A673 (cell line): ENCODE measurements around the gene SECTM1. TPM values are rescaled to one million over a fixed set of nuclear protein-coding genes. Genes with fewer than 3 reads are reported as not detected.
"Not testable (repeated sequence)": the region's sequence is repeated elsewhere in the genome, so short reads cannot be mapped to it uniquely, and the experiment has no call there.

Source experiments
- BruUV-seq: library from RNA; stranded (reverse); fragments of 400-500 nt; replicated peaks from 2 replicates; lab custom pipeline; 2021; lab: Mats Ljungman, UMichigan
- CTCF ChIA-PET: fragments of 300-600 bp; sonication (Branson Sonifier 250); formaldehyde crosslinking; loops from one replicate; lab custom pipeline; 2022; ENCODE audit warnings: antibody characterized with exemption; lab: Charles Lee
- POLR2A ChIA-PET: fragments of 300-600 bp; sonication (Branson Sonifier 250); formaldehyde crosslinking; loops from one replicate; lab custom pipeline; 2022; ENCODE audit warnings: antibody characterized with exemption; ENCODE audit not compliant: low non-redundant PET; lab: Charles Lee
- DNase-seq: peaks from one replicate; pipeline ENCODE4 v3.0.0-alpha.2; 2015; ENCODE audit warnings: low spot score
- H3K27ac ChIP-seq: fragments of 200-600 bp; sonication (generic); 2 replicates; pipeline ENCODE4 v1.5.1; 2016; ENCODE audit warnings: mixed run types, low read depth, mild to moderate bottlenecking, mixed read lengths, antibody characterized with exemption, low read length; ENCODE audit not compliant: poor library complexity, severe bottlenecking
- H3K27me3 ChIP-seq: fragments of 200-600 bp; sonication (generic); replicated peaks from 2 replicates; pipeline ENCODE4 v1.6.1; 2017; ENCODE audit warnings: mixed run types, low read depth, mild to moderate bottlenecking, mixed read lengths, antibody characterized with exemption, low read length; ENCODE audit not compliant: insufficient read depth, poor library complexity
- H3K36me3 ChIP-seq: fragments of 200-600 bp; sonication (generic); 2 replicates; pipeline ENCODE4 v1.6.1; 2016; ENCODE audit warnings: mixed run types, mild to moderate bottlenecking, mixed read lengths, antibody characterized with exemption, low read length; ENCODE audit not compliant: insufficient read depth, poor library complexity, severe bottlenecking
- H3K4me1 ChIP-seq: fragments of 200-600 bp; sonication (generic); 2 replicates; pipeline ENCODE4 v1.6.1; 2017; ENCODE audit warnings: mixed run types, mild to moderate bottlenecking, mixed read lengths, antibody characterized with exemption, low read length; ENCODE audit not compliant: insufficient read depth, poor library complexity, severe bottlenecking
- H3K4me3 ChIP-seq: fragments of 200-600 bp; sonication (generic); 2 replicates; pipeline ENCODE4 v1.5.1; 2016; ENCODE audit warnings: low read depth, mixed run types, mild to moderate bottlenecking, mixed read lengths, low read length; ENCODE audit not compliant: poor library complexity, severe bottlenecking
- H3K9me3 ChIP-seq: fragments of 200-600 bp; sonication (generic); 2 replicates; pipeline ENCODE4 v1.6.1; 2016; ENCODE audit warnings: mixed run types, low read depth, mild to moderate bottlenecking, mixed read lengths, antibody characterized with exemption, low read length; ENCODE audit not compliant: poor library complexity, severe bottlenecking
- EZH2 ChIP-seq: fragments of 200-600 bp; sonication (generic); IDR thresholded peaks from 2 replicates; pipeline ENCODE4 v1.6.1; 2017; ENCODE audit warnings: borderline replicate concordance, low read depth, mild to moderate bottlenecking, mixed read lengths, antibody characterized with exemption, low read length; ENCODE audit not compliant: poor library complexity, severe bottlenecking
- intact Hi-C: fragments of 100-400 bp; cut with micrococcal nuclease; formaldehyde crosslinking; loops from one replicate; pipeline ENCODE4 v1.10.0; 2022; ENCODE audit not compliant: unreplicated experiment
- total RNA-seq: library from RNA; stranded (reverse); gene quantifications from 2 replicates; pipeline ENCODE4 v1.2.3, GENCODE V29; 2021
- TF ChIP-seq, protein P1 (sequence below): fragments of 300-800, 200-600 bp; sonication (generic); conservative IDR thresholded peaks from 2 replicates; pipeline ENCODE4 v1.5.1; 2017; ENCODE audit warnings: low read depth, mild to moderate bottlenecking, antibody characterized with exemption, low read length, moderate library complexity, mixed read lengths

The SECTM1 gene
- total RNA-seq, 1 experiment from 2014 or later = 1.4 TPM

DNA sequence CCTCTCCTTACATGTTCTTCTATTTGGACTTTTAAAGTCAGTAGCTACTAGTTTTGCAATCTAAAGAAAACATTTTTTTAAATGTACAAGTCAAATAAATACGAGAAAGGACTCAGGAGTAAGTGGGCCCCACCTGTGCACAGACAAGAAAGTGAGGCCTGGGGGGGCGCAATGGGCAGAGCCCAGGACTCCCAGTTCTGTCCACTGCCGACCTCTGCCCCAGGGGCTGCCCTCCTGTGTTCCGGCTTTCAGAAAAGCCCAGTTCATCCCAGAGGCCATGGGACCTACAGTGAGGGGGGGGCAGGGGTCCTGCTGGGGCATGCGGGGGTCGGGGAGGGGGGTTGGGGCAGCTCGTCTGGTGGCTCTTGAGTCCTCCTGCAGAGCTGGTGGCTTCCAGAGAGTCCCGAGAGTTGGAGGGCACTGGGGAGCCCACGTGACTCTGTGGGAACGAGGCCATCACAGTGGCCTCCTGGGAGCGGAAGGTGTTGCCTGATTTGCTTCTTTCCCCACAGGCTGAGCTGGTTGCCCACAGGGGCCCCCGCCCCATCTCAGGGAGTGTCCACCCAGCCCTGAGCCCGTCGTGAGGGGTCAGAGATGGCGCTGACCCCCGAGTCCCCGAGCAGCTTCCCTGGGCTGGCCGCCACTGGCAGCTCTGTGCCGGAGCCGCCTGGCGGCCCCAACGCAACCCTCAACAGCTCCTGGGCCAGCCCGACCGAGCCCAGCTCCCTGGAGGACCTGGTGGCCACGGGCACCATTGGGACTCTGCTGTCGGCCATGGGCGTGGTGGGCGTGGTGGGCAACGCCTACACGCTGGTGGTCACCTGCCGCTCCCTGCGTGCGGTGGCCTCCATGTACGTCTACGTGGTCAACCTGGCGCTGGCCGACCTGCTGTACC is 40.4 kb upstream of the SECTM1 start:
- no TSS peak for BruUV-seq
- intact Hi-C loops = no loop called here
- ChIA-PET CTCF (no interaction called here), POLR2A (no interaction called here)
- peak overlapping the region; percentile 37 for H3K27ac ChIP-seq
- no peak overlapping the region for H3K4me3 ChIP-seq
- DNase-seq = no peak
- peaks cover 4% of the 10 kb centered on the region for H3K27me3 ChIP-seq
- no peaks in the 10 kb centered on the region for H3K9me3 ChIP-seq
- H3K36me3 ChIP-seq = no peaks in the 10 kb centered on the region
- TF ChIP-seq, protein P1, sequence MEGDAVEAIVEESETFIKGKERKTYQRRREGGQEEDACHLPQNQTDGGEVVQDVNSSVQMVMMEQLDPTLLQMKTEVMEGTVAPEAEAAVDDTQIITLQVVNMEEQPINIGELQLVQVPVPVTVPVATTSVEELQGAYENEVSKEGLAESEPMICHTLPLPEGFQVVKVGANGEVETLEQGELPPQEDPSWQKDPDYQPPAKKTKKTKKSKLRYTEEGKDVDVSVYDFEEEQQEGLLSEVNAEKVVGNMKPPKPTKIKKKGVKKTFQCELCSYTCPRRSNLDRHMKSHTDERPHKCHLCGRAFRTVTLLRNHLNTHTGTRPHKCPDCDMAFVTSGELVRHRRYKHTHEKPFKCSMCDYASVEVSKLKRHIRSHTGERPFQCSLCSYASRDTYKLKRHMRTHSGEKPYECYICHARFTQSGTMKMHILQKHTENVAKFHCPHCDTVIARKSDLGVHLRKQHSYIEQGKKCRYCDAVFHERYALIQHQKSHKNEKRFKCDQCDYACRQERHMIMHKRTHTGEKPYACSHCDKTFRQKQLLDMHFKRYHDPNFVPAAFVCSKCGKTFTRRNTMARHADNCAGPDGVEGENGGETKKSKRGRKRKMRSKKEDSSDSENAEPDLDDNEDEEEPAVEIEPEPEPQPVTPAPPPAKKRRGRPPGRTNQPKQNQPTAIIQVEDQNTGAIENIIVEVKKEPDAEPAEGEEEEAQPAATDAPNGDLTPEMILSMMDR = no peak
- no peak for TF ChIP-seq EZH2
- peaks cover 10% of the 10 kb centered on the region for H3K4me1 ChIP-seq

DNA sequence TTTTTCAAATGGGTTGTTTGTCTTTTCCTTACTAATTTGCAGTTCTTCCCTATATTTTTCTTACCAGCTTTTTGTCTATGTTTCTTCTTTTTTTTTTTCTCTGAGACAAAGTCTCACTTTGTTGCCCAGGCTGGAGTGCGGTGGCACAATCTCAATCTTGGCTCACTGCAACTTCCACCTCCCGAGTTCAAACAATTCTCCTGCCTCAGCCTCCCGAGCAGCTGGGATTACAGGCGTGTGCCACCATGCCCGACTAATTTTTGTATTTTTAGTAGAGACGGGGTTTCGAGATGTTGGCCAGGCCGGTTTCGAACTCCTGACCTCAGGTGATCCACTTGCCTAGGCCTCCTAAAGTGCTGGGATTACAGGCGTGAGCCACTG is 39.5 kb upstream of the SECTM1 start:
- BruUV-seq, H3K27me3 ChIP-seq, CTCF ChIA-PET, DNase-seq, H3K36me3 ChIP-seq, H3K4me3 ChIP-seq, H3K9me3 ChIP-seq, intact Hi-C loops, H3K4me1 ChIP-seq, POLR2A ChIA-PET: not testable (repeated sequence)
- peak overlapping the region; percentile 37 for H3K27ac ChIP-seq

DNA sequence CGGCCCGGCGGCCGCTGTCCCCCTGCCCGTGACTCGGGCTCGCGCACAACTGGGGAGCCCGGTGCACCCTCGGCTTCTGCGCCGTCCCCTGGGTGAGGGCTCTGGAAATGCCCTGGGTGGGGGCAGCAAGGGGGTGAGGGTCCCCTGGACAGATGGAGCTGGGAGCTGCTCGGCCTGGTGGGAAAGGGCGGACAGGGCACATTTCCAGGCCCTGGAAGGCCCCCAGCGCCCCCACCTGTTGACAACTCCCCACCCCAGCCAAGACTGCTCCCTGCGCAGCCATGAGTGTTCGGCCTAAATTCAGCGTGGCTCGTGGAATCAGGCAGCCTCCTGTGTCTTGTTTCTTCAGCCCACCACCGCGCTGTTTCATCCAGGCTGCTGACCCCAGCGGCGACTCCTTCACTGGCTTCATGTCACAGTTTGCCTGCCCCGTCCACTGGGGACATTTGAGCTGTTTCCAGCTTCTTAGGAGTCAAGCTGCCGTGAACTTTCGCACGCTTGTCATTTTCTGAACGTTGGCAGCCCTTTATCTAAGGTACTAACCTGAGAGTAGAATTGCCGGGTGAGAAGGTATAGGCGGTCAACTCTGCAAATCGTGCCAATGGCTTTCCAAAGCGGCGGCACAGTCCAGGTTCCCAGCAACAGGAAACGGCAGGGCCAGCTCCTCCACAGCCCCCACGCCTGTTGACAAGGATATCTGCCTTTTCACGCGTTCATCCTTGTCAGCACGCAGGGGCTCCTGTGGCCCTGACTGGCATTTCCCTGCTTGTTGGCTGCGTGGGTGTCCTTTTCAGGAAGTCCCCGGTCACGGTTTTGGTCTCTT is 38.9 kb upstream of the SECTM1 start:
- intact Hi-C loops = no loop called here
- TF ChIP-seq, protein P1 = no peak
- TF ChIP-seq EZH2 = no peak
- ChIA-PET CTCF (no interaction called here), POLR2A (no interaction called here)
- peak; percentile 62 for DNase-seq
- peaks cover 12% of the 10 kb centered on the region for H3K4me1 ChIP-seq
- peaks cover 4% of the 10 kb centered on the region for H3K27me3 ChIP-seq
- no peaks in the 10 kb centered on the region for H3K36me3 ChIP-seq
- no TSS peak for BruUV-seq
- H3K4me3 ChIP-seq = peak overlapping the region; percentile 44
- H3K9me3 ChIP-seq = no peaks in the 10 kb centered on the region
- peak overlapping the region; percentile 37 for H3K27ac ChIP-seq
